NK-92 (cell line): ENCODE results near the gene LSR.
"Not testable (repeated sequence)": the region's sequence is repeated elsewhere in the genome, so short reads cannot be mapped to it uniquely, and the experiment has no call there.

ENCODE experiments used
- DNase-seq: peaks from one replicate; lab custom pipeline; 2025; ENCODE audit not compliant: unreplicated experiment; lab: John Stamatoyannopoulos, UW

The LSR gene

GRCh38 chr19:35219008-35219407, 29.8 kb upstream of the LSR start:
- no peak for DNase-seq

GRCh38 chr19:35220315-35220921, 28.4 kb upstream of the LSR start:
- no peak for DNase-seq

GRCh38 chr19:35220973-35221590, 27.7 kb upstream of the LSR start:
- DNase-seq: not testable (repeated sequence)

GRCh38 chr19:35222373-35223015, 26.3 kb upstream of the LSR start:
- DNase-seq: no peak

GRCh38 chr19:35223084-35223790, 25.6 kb upstream of the LSR start:
- no peak for DNase-seq

GRCh38 chr19:35223862-35224505, 24.8 kb upstream of the LSR start:
- no peak for DNase-seq

- DNase-seq: no peak
Observed at GRCh38 chr19:35224681-35225571, 23.9 kb upstream of the LSR start.

- no peak for DNase-seq
Observed at GRCh38 chr19:35225951-35226350, 22.9 kb upstream of the LSR start.

- no peak for DNase-seq
Observed at GRCh38 chr19:35226748-35227147, 22.1 kb upstream of the LSR start.

GRCh38 chr19:35228177-35228930, 20.4 kb upstream of the LSR start, which contains the start of gene FAM187B:
TSS of gene FAM187B (minus strand) at chr19:35228739. CDS start at chr19:35228680, 59 bp downstream.
- DNase-seq: no peak

- no peak for DNase-seq
Observed at GRCh38 chr19:35229601-35230000, 19.2 kb upstream of the LSR start.

GRCh38 chr19:35231956-35232645, 16.7 kb upstream of the LSR start:
- DNase-seq: no peak

GRCh38 chr19:35232912-35233311, 15.9 kb upstream of the LSR start:
- no peak for DNase-seq

- DNase-seq: no peak
Observed at GRCh38 chr19:35236638-35237400, 12.0 kb upstream of the LSR start.

GRCh38 chr19:35239597-35239996, 9.2 kb upstream of the LSR start:
- DNase-seq: not testable (repeated sequence)

GRCh38 chr19:35240327-35240726, 8.5 kb upstream of the LSR start:
- no peak for DNase-seq

GRCh38 chr19:35241417-35241816, 7.4 kb upstream of the LSR start:
- no peak for DNase-seq

GRCh38 chr19:35246466-35247092, 2.2 kb upstream of the LSR start:
- no peak for DNase-seq
